GM12874 (cell line): Measurements from ENCODE around the gene KRT82.

Experiments used
- TF ChIP-seq, protein P1 (sequence below): IDR thresholded peaks from 2 replicates; pipeline ENCODE4 v1.5.1; 2011; ENCODE audit warnings: low read depth, mild to moderate bottlenecking, control low read depth, low read length, moderate library complexity; ENCODE audit not compliant: insufficient read depth

Gene KRT82

GRCh38 chr12:52405922-52406385, at the start of gene KRT82:
Gene KRT82, minus strand, starts transcription at chr12:52406335. Its CDS starts 58 bp downstream, at chr12:52406277.
- TF ChIP-seq, protein P1, sequence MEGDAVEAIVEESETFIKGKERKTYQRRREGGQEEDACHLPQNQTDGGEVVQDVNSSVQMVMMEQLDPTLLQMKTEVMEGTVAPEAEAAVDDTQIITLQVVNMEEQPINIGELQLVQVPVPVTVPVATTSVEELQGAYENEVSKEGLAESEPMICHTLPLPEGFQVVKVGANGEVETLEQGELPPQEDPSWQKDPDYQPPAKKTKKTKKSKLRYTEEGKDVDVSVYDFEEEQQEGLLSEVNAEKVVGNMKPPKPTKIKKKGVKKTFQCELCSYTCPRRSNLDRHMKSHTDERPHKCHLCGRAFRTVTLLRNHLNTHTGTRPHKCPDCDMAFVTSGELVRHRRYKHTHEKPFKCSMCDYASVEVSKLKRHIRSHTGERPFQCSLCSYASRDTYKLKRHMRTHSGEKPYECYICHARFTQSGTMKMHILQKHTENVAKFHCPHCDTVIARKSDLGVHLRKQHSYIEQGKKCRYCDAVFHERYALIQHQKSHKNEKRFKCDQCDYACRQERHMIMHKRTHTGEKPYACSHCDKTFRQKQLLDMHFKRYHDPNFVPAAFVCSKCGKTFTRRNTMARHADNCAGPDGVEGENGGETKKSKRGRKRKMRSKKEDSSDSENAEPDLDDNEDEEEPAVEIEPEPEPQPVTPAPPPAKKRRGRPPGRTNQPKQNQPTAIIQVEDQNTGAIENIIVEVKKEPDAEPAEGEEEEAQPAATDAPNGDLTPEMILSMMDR: no peak

GRCh38 chr12:52455821-52456220, 49.7 kb upstream of the KRT82 start:
- TF ChIP-seq, protein P1: no peak

DNA sequence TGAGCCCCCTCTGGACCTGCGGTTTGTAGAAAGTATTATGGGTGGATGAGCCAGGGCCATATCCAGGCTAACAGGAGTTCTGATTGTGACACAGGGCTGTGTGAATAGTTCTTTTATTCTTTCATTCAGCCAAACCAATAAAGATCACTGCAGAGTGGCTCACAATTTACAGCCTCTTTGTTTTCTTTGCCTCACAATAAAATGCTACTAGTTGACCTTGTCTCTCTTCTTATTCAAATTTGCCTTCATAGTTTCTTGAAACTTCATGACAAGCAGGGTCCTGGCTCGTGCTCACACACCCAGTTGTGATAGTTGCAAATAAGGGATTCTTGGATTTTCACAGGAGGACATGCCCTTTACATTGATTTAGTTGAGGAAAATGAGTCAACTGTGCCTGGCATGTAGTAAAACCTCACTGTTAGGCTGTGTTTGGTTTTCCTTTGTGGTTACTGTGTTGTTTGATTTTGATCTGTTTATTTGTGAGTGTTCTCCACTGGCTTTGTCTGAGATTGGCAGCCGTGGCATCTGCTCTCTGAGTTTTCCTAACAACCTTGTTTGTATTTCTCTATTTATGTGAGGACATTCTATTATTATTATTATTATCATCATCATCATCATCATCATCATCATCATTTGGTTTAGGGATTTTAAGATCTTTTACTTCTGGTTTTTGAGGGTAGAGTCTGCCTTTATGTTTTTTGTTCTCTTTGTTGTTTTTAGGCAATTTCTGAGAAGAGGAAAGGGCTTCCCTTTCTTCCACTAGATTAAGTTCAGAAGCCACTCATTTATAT, 48.5 kb upstream of the KRT82 start:
- TF ChIP-seq, protein P1: no peak

GRCh38 chr12:52452101-52452500, 46.0 kb upstream of the KRT82 start, which contains the start of gene KRT6B:
Gene KRT6B, minus strand, starts transcription at chr12:52452146. Its CDS starts 68 bp downstream, at chr12:52452078.
- TF ChIP-seq, protein P1: no peak

DNA sequence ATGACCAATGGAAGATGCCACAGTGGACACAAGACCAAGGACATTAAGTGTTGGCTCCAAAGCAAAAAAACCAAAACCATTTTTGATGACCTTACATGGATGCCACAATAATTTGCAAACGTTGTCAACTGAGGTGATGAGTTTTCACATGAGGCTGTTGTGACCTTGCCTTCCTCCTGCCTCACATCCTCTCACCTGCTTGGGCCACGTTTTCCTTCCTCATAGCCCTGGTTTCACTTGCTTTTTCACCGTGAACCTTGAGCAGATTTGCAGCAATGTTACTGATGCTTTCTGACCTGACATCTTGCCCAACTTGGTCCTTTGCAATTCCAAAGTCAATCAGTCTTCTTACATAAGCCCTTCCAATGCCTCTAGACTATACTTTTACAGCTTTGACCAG, 42.1 kb upstream of the KRT82 start:
- TF ChIP-seq, protein P1: no peak

- TF ChIP-seq, protein P1: no peak
Measured at GRCh38 chr12:52446367-52447045, 40.4 kb upstream of the KRT82 start.

DNA sequence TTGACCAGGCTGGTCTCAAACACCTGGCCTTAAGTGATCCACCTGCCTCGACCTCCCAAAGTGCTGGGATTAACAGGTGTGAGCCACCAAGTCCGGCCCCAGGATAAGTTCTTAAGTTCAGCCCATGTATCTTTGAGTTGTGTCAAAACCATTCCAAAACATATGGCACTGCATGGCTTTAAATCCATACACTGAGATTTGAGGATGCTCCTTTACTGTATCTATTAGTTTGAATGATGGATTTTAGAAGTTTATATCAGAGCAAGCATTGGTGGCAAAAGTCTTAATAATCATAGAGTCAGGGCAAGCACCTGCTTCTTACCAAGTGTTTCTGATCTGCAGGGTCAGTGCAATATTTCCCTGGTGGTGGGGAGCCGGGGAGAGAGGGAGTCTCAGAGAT, 39.7 kb upstream of the KRT82 start:
- TF ChIP-seq, protein P1: no peak
